GM21526 (cell line): ENCODE data around the gene PIH1D2.
"Not testable (repeated sequence)": the region's sequence is repeated elsewhere in the genome, so short reads cannot be mapped to it uniquely, and the experiment has no call there.

Experiments
- ATAC-seq: cut with Tn5 transposase; IDR thresholded peaks from one replicate; pipeline ENCODE4 v1.9.1; 2021; ENCODE audit warnings: moderate library complexity; ENCODE audit not compliant: unreplicated experiment, low FRiP score

The PIH1D2 gene, protein sequence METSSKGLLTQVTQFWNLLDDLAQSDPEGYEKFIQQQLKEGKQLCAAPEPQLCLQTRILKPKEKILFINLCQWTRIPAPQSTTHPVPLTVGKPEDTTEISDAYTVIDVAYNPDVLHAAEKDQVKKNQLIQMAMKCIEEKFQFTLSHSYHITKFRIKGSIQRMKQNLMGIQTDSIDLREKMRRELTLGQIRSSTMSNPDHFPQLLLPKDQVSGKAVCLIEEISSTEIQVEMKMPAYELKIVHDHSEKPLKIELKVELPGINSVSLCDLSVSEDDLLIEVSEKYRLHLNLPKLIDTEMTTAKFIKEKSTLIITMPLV

DNA sequence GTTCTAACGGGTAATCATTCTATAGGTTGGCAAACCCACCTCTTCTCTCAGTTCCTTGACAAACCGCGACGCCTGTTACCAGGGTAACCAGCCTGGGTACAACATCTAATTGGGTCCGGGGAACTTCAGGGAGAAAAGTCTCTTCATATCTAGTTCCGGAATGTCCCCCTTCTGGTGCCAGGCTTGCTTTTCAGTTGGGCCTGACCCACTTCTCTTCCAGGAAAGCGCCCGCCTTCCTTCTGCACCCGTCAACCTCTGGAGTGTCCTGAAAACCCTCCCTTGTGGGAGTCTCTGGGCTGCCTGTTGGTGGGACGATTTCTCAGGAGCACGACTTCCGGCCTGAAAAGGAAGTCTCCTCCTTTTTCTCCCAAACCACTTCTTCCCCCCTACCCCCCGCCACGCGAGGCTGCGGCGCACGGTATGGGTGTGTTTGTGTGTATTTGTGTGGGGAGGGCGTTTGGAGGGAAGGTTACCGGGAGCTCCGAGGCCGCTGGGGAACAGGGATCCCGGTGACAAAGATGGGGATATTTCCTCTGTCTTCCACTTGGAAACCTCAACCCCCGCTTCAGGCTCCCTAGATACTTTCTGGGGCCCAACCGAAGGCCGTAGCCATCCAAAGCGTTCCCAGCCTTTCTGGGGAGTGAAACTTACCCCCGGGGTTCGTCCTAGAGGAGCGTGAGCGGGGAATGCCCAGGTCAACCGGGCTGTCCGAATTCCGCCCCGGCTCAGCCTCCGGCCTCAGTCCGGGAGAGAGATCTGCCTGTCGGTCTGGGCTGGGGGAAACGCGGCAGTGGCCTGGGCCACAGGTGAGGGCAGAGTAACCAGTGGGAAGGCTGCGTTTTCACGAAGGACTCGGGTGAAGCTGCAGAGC lies at the start of gene PIH1D2, which contains the start of gene NKAPD1:
Gene PIH1D2 (minus strand): TSS at position 77 of the 871 bp plus-strand sequence. CDS start 843 bp downstream, outside the sequence.
Gene NKAPD1 (plus strand): TSS at position 359 of the 871 bp plus-strand sequence. CDS start 1,276 bp downstream, outside the sequence.
- peak; percentile 82 for ATAC-seq

DNA sequence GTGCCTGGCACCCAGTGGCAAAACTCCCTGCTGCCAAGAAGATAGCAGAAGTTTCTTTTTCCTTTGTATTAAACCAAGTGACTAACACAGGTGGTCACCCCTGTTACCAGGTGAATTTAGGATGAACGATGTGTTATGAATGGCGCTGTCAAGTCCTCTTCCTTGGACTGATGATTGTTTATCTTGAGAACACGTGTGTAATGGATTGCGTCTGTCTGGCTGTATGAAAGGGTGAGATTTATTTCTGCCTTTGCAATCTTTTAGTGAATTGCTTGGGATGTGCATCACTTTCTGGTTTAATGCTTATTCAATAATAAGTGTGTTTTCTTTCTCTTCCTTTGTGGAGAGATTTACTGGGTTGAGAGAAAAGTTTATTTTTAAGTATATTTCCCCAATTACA lies 49.3 kb upstream of the PIH1D2 start:
- no peak for ATAC-seq

DNA sequence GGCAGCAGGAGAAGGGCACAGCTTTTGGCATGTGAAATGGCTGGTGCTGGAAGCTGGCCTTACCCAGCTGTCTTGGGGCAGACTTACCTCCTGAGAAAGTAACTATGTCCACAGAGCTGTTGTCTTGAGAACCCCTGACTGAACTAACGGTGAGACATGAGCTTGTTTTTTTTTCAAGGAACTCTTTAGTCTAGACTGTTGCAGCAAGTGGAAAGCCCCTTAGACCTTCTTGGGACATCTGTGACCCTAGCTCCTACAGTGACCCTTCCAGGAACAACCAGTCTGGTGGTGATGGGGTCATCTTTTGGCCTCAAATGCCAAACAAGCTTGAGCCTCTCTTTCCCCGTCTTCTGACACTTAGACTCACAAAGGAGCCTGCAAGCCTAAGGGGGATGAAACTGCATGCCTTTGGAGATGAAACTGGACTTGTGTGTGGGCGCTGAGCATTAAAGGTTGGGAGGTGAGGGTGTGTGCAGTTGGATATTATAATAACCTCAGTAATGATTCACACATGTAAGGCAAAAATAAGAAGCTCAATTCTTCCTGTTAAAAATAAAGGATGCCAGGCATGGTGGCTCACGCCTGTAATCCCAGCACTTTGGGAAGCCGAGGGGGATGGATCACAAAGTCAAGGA lies 48.3 kb upstream of the PIH1D2 start:
- no peak for ATAC-seq

DNA sequence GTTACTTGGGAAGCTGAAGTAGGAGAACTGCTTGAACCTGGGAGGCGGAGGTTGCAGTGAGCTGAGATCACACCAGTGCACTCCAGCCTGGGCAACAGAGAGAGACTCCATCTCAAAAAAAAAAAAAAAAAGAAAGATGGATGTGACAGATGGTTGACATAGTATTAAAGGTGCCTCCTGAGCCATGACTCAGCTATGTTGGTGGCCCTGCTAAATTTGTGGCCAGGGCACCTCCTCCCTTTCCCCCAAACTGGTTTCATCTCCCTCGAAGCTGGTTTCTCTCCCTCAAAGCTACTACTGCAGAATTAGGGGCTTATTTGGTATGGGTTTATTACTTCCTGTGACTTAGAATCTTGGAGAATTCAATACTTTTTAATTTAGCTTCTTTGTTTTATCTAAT lies 44.4 kb upstream of the PIH1D2 start:
- ATAC-seq, result no peak

DNA sequence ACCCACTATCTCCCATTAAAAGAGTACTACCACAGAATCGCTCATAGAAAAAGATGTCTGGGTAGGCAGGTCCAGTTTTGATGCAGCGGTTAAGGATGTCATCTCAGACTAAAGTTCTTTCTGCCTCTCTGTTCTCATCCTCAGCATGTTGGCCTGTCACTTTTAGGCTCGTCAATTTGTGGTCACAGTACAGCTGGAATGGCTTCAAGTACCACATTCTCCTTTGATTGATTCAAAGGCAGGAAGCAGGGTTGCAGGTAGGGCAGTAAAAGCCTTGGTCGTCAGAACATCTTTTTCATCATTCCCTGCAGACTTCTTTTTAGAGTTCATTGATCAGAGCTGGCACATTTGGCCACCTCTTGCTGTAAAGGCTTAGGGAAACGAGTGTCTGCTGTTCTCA lies 41.6 kb upstream of the PIH1D2 start:
- no peak for ATAC-seq

DNA sequence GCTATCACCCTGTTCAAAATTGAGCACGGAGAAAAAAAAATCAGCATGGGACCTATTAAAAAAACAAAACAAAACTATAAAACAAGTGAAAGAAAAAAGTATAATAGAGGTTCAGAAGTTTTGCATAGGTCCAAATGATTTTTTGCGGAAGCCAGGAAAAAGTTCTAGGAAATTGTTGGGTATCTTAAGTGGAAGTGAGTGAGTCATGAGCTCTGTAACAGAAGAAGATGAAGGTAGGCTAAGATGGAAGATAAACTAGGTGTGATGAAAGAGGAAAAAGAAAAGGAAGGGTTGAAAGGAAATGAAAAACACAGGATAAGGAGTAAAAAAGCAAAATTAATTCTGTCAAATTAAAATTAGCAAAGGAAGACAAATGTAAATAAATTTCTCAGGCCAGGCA lies 40.6 kb upstream of the PIH1D2 start:
- no peak for ATAC-seq

DNA sequence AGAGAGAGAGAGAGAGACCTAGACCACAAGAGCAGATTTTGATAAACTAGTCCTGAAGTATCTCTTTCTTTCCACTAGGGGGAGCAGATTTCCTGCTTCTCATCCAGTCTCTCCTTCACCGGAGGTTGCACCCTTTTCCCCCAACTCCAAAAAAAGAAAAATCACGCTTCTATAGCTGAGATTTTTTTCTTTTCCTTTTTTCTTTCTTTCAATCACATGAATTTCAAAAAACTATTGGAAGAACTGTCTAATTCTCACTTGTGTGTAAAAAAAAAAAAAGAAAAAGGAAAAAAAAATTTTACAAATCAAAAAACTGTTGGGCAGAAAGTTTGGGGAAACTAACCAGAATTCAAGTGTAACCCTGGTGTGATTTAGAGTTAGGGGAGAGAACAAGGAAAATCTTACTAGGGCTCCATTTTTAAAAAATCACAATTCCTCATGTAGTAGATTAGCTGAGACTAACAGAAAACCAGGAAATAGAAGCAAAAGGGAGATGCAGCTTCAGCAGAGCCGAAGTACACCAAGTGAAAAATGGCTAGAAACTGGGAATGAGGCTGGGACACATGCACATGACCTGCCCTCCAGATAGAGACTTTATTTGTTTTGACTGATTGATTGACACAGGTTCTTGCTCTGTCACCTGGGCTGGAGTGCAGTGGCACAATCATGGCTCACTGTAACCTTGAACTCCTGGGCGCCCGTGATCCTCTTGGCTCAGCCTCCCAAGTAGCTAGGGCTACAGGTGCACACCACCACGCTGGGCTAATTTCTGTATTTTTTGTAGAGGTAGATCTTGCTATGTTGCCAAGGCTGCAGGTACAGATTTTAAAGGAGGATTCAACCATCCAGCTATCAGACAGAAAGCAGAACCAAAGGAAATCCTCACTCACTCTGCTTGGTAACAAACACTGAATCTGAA lies 40.0 kb upstream of the PIH1D2 start:
- no peak for ATAC-seq

DNA sequence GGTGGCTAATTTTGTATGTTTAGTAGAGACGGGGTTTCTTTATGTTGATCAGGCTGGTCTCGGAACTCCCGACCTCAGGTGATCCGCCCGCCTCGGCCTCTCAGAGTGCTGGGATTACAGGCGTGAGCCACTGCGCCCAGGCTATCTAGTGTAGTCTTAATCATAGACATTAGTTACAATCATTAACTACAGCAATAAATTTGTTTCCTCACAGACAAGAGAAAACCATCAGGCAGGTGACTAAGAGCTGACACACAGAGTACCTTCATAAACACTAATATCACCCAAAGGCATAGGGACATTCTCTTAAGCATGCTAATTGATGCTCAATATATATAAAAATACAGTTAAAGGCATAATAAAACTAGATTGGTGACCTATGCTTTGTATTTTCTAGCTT lies 32.3 kb upstream of the PIH1D2 start:
- no peak for ATAC-seq

DNA sequence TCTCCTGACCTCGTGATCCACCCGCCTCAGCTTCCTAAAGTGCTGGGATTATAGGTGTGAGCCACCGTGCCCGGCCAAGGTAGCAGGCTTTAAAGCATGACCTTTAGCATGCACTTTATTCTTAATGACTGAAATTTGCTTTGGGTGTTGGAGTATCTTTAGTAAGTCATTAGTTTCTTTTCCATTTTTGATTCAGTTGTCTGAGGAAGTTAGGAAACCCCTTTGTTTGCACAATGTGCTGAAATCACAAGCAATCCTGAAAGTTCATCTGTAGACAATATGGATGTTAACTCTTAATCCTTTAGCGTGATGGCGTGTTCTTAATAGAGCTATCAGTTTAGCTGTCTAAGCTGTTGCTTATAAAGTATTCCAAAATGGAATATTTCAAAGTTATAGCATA lies 29.6 kb upstream of the PIH1D2 start:
- ATAC-seq, result no peak

DNA sequence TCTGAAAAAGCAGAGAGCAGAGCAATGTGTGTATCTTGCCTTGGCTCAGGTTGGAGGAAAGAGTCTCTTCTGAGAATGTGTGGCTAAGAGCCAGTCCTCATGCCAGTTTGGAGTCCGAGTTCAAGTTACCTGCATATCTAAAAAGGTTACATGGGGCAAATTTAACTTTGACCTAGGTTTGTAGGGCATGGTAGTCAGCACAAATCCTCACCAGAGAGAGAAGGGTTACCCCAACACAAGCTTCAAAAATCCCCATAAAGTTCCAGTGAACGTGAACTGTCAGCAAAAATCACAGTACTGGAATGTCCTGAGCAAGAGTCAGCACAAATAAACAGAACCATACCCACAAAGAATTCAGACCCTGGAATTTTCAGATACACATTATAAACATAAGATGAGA lies 26.6 kb upstream of the PIH1D2 start:
- ATAC-seq, result no peak

DNA sequence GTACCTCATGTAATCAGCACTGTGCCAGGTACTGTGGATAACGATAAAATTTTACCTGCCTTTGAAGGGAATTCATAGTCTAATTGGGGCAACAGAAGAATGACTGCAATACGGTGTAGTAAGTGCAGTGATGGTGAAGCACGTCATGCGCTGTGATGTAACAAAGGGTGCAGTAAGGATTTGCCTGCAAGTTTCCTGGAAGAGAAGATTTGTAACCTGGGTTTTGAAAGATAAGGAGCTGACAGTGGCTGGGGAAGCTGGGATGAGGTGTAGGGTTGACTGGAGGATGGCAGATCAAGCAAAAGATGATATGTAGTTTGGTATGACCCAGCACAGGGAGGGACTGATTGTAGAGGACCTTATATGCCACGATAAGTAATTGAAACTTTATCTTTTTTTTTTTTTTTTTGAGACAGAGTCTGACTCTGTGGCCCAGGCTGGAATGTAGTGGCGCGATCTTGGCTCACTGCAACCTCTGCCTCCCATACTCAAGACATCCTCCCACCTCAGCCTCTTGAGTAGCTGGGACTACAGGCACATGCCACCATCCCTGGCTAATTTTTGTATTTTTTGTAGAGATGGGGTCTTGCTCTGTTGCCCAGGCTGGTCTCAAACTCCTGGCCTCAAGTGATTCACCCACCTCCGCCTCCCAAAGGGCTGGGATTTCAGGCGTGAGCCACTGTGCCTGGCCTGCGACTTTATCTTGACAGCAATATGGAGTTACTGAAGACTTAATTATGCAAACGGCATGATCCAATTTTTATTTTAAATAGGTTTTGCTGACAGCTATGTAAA lies 24.1 kb upstream of the PIH1D2 start:
- ATAC-seq, result no peak

DNA sequence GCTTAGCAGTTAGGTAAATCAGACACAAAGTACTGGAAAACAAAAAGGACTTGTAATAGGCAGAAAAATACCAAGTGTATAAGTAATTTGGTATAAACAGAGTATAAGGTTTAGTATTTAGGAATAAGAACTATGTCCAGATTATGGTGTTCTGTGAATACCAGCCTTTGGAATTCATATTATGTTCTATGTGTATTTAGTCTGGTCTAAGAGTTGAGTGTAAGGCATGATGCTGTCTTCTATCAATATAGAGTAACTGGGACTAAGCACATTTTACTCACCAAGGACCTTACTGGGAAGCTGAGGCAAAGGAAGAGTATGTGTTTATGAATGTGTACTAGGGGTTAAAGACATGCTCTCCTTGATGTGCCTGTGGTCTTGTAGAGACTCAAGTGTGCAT lies 22.4 kb upstream of the PIH1D2 start:
- ATAC-seq, result no peak

DNA sequence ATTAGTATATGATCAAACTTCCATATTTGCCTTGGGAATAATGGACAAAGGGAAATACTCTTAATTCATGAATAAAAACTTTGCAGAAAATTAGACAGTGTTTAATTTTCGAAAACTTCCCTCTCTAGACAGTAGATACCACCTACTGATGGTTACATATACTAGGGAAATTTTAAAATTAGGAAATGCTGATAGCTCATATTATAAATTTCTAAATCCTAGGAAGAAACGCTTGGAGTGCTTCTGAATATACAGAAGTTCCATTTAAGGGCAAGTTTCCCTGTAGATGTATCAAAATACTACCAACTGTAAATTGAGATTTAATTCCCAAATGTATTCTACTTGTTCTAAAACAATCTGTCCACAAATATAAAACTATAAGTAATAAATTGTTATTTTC lies 21.5 kb upstream of the PIH1D2 start:
- ATAC-seq, result not testable (repeated sequence)

DNA sequence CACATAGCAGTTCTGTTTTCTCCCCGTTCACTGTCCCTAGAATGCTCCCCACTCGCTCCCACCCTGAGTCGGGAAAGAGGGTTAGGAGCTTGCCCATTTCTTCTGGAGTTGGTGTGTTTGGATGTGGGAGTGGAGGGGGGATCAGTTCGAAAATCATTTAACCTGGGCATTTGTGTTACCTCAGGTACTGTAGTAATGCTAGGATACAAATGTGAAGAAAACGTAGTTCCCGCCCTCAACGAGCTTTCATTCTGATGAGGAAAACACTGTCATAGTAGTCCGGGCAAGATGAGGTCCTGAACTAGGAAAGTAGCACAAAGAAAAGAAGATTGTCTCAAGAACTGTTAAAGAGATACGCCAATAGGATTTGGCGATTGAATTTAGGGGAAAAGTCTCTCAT lies 13.4 kb upstream of the PIH1D2 start:
- ATAC-seq, result no peak

DNA sequence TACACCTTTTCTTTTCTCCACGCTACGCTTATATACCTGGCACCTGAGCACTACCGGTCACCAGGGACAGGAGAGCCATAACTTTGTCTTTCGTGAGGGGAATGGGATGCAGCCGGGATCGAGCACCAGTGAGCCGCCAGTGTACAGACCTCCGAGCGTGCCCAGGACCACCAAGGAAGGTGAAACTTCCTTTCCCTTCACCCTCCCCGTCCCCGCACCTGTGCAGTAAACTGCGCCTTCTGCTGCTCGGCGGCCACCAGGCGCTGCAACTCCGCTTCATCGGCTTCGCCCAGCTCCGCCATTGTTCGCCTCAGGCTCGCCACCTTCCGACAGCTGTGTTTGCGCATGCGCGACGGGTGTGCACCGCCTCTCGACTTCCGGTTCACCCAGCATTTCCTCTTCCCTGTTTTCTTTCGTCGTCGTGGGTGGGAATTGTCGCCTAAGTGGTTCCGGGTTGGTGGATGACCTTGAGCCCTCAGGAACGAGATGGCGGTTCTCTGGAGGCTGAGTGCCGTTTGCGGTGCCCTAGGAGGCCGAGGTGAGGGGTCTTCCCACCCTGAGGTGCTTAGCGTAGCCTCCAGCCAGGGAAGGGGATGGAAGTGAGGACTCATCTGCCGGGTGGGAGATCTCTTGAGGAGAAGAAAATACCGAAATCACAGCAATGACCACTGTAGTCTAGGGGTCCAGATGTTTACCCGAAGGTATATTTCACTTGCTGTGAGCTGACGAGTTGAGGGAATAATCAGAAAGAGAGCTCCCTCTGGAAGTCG lies 12.8 kb upstream of the PIH1D2 start, which contains the start of the genes SDHD and TIMM8B:
Gene SDHD (plus strand): TSS at position 452 of the 770 bp plus-strand sequence. CDS start 35 bp downstream, at position 487.
Gene TIMM8B (minus strand): TSS at position 335 of the 770 bp plus-strand sequence. CDS start 33 bp downstream, at position 302.
- ATAC-seq, result peak; percentile 88

DNA sequence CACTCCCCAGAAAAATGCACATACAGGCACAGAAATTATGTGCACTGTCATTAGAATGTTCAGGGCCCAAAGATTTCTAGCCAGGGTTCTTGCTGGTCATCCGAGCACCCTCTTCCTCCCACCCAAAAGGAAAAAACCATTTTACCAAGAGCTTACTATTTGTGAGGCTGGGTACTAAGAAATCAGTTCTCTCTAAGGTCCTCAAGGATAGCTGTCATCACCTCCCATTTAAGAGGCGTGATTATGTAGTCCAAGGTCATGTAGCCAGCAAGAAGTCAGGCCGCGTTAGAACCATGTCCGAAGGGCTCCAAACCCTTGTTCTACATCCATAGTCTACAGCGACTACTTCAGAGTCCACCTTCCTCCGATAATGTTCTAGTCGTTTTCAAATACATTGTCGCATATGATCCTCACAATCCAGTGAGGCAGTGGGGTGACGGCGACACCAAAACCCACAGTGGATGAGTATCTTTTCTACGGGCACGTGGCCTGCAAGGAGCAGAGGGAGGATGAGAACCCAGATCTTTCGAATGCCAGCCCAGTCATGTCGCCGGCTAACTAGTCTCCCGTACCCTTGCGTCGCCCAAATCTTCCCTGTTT lies 12.1 kb upstream of the PIH1D2 start:
- peak; percentile 31 for ATAC-seq

DNA sequence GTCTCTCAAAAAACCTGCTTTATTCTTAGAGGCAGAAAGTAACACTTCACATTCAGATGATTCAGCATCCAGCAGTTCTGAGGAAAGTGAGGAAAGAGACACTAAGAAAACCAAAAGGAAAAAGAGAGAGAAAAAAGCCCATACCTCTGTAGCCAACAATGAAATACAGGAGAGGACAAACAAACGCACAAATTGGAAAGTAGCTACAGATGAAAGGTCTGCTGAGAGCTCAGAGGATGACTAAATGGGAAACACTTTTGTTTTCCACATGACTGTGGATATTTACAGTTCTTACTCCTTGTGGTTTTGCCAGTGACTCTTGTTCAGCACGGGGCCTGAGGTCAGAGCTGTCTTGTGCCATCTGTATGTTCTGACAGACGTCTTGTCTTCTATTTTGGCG lies 8.9 kb upstream of the PIH1D2 start:
- no peak for ATAC-seq

DNA sequence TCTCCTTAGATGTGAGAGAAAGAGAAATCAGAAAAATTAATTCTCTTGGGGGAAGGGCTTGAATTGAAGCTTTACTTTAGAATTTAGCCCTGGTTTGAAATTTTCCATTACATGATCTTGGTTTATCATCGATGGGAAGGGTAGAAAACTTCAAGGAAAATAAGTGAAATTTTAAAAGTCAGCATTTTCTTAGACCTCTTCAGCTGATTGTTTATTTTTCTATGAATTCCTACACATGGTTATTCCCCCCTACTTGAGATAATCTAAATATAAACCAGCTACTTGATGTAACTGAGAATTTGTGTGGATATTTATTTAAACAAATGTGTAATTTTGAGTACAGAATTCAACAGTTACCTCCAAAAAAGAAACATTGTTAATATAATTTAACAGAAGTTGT lies 10.9 kb downstream of the PIH1D2 start:
- ATAC-seq, result no peak
